Muscle of leg (tissue), 11 donors: Measurements from ENCODE around the gene DDX27. TPM values are rescaled to one million over a fixed set of nuclear protein-coding genes. Genes with fewer than 3 reads are reported as not detected.

Source experiments
- DNase-seq: peaks from one replicate; pipeline ENCODE4 v3.0.0; 2013
- H3K27ac ChIP-seq: one replicate; pipeline ENCODE4 v1.5.1; 2013; ENCODE audit warnings: mild to moderate bottlenecking, low read length, control low read depth
- H3K27me3 ChIP-seq: one replicate; pipeline ENCODE4 v1.6.1; 2013; ENCODE audit warnings: low read length; ENCODE audit not compliant: control insufficient read depth, insufficient read depth
- H3K36me3 ChIP-seq: one replicate; pipeline ENCODE4 v1.6.1; 2013; ENCODE audit warnings: low read length; ENCODE audit not compliant: control insufficient read depth, insufficient read depth
- H3K4me1 ChIP-seq: one replicate; pipeline ENCODE4 v1.6.1; 2013; ENCODE audit warnings: low read length; ENCODE audit not compliant: control insufficient read depth, insufficient read depth
- H3K4me3 ChIP-seq: one replicate; pipeline ENCODE4 v1.5.1; 2013; ENCODE audit warnings: low read length, control low read depth
- H3K9me3 ChIP-seq: replicated peaks from 2 replicates; pipeline ENCODE4 v1.6.1; 2013; ENCODE audit warnings: low read depth, low read length; ENCODE audit not compliant: control insufficient read depth
- WGBS: methylation state at CpG from one replicate; pipeline ENCODE4 v1.1.5; 2013; ENCODE audit warnings: missing lambda C conversion rate; ENCODE audit not compliant: insufficient coverage; 5-methylcytosine and 5-hydroxymethylcytosine counted together
- polyA plus RNA-seq, 8 donors: library from polyadenylated mRNA; unstranded; fragments of 120-200 nt; gene quantifications; one replicate each; pipeline versions ENCODE4 v1.2.1 to v1.2.3, GENCODE V29; 2013; ENCODE audit warnings: inconsistent platforms in 1 of 8, low replicate concordance in 1 of 8; ENCODE audit not compliant: insufficient read length in 8 of 8, insufficient read depth in 1 of 8
- total RNA-seq: library from RNA; stranded (reverse); fragments of 120-200 nt; gene quantifications from one replicate; pipeline ENCODE4 v1.2.4, GENCODE V29; 2013

Gene DDX27
- total and polyA plus RNA-seq, 9 donors = 23.5 to 36.4 (median 31.8) TPM

DNA sequence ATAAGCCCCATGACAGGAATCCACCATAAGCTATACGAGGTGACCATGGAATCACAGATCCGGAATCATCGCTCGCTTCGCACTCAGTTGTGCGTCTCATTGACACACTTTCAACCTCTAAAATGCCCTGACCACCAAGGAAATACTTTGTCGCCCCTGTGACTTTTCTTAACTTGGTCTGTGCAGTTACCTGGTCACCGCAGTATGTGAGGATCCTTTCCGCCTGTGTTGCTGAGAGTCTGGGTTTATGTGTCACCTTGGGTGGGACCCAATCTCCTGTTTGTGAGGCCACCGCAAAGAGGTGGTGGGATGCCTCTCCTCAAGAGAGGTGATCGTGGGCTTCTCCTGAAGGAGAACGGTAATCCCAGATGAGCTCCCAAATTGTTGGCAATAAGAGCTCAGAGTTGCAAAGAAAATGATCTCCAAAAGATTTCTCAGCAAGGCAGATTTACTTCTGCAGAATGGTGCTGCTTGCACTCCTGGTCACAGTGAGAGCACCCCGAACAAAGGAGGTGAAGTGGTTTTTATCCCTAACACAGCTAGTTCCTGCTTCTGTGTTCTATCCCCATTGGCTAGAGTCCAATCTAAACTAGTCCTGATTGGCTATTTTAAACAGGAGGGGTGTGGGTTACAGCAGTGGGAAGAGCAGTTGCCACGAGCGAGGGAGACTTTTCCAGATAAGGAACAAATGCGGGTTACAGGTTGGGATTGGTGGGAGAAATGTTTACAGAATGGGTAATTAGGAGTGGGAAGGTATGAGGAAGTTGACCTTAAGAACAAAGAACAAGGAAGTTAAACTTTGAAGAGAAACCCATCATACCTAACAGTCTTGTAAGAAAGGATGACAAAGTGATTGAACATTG, 67.7 kb downstream of the DDX27 start:
- no peak overlapping the region for H3K27ac ChIP-seq
- no peaks in the 10 kb centered on the region for H3K27me3 ChIP-seq
- WGBS = 98% methylated on average over 9 of the region's 16 CpGs
- peaks cover 48% of the 10 kb centered on the region for H3K9me3 ChIP-seq
- H3K4me1 ChIP-seq = peaks cover 5% of the 10 kb centered on the region
- peaks cover 95% of the 10 kb centered on the region for H3K36me3 ChIP-seq
- H3K4me3 ChIP-seq = no peak overlapping the region
- no peak for DNase-seq

DNA sequence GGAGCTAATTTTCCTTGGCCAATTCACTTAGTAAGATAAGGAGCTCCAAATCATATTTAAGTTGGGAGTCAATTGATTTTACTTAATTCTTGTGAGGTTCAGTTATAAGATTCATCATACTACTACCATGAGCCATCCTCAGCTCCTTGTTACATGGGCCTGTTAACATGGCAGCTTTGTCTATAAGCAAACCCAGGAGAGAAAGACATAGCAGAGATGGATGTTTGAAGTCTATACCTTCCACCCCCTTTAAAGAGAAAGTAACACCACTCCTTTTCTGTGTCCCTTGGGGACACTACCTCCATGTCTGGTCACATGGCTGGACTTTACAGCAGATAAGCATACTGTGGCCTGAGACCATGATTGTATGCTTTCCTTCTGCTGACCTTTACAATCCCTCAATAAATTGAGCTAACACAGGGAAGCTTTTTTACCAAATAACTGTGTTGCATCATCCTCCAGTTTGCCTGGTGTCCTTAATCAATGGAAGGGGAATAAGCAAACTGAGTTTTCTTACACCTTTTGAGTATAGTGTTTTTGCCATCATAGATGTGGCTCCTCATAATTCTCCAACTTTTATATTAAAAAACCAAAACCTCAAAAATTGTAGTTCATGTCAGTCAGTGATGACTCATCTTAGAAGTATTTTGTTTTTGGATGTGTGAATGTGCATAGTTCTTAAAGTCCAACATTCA, 68.5 kb downstream of the DDX27 start:
- no peak for DNase-seq
- Histone ChIP-seq H3K27ac (no peak overlapping the region), H3K36me3 (peaks cover 94% of the 10 kb centered on the region), H3K4me3 (no peak overlapping the region), H3K9me3 (peaks cover 40% of the 10 kb centered on the region), H3K27me3 (no peaks in the 10 kb centered on the region), H3K4me1 (no peaks in the 10 kb centered on the region)

DNA sequence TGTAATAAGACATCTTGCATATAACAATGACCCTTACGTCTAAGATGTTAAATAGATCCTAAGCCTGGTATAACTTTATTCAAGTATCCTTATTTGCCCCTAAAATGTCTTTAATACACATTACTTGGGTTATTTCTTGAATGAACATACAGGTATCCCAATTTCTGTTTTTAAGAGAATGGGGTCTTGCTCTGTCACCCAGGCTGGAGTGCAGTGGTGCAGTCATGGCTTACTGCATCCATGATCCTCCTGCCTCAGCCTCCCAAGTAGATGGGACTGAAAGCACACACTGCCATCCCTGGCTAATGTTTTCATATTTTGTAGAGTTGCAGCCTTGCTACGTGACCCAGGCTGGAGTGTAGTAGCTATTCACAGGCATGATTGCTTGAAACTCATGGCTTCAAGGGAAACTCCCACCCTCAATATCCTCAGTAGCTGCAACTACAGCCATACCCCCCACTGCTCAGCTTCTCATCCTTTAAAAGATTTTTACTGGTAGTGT, 69.1 kb downstream of the DDX27 start:
- Histone ChIP-seq H3K9me3 (peaks cover 34% of the 10 kb centered on the region), H3K4me1 (no peaks in the 10 kb centered on the region), H3K4me3 (no peak overlapping the region), H3K36me3 (peaks cover 91% of the 10 kb centered on the region), H3K27me3 (no peaks in the 10 kb centered on the region), H3K27ac (no peak overlapping the region)
- WGBS = no CpG with 5 or more reads among the region's 2 CpGs
- no peak for DNase-seq

GRCh38 chr20:49288784-49289696, 69.8 kb downstream of the DDX27 start:
- peaks cover 27% of the 10 kb centered on the region for H3K9me3 ChIP-seq
- no peak for DNase-seq
- no peaks in the 10 kb centered on the region for H3K27me3 ChIP-seq
- H3K27ac ChIP-seq = no peak overlapping the region
- no peak overlapping the region for H3K4me3 ChIP-seq
- no peaks in the 10 kb centered on the region for H3K4me1 ChIP-seq
- 88% methylated on average over 2 of the region's 10 CpGs for WGBS
- H3K36me3 ChIP-seq = peaks cover 83% of the 10 kb centered on the region

DNA sequence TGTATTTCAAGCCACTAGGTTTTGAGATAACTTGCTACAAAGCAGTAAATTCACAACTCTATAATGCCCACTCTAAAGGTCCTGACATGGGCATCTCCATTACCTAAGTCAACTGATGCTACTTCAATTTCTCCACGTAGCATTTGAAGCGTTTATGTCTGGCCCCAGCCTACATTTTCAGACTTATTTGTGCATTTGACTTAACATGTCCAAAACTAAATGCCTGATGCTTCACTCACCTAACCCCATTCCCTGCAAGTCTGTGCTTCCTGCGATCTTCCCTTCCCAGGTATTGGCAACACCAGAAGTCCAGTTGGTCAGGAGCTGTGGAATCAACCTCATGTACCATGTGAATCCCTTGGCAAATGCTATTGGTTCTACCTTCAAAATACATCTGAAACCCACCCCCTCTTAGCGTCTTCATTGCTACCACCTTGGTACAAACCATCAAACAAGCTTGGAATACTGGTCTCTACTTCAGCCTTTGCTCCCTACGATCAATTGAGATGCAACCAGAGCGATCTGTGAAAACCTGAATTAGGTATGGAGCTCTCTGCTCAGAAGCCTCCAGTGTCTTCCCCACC, 71.5 kb downstream of the DDX27 start:
- Histone ChIP-seq H3K27me3 (no peaks in the 10 kb centered on the region), H3K4me1 (no peaks in the 10 kb centered on the region), H3K9me3 (peaks cover 18% of the 10 kb centered on the region), H3K27ac (no peak overlapping the region), H3K36me3 (peaks cover 76% of the 10 kb centered on the region), H3K4me3 (no peak overlapping the region)
- DNase-seq = no peak
- 86% methylated on average over 6 of the region's 6 CpGs for WGBS

GRCh38 chr20:49291200-49291599, 72.0 kb downstream of the DDX27 start:
- DNase-seq = no peak
- Histone ChIP-seq H3K36me3 (peaks cover 73% of the 10 kb centered on the region), H3K9me3 (peaks cover 13% of the 10 kb centered on the region), H3K27ac (no peak overlapping the region), H3K27me3 (no peaks in the 10 kb centered on the region), H3K4me3 (no peak overlapping the region), H3K4me1 (no peaks in the 10 kb centered on the region)
- no CpG with 5 or more reads among the region's 1 CpG for WGBS

DNA sequence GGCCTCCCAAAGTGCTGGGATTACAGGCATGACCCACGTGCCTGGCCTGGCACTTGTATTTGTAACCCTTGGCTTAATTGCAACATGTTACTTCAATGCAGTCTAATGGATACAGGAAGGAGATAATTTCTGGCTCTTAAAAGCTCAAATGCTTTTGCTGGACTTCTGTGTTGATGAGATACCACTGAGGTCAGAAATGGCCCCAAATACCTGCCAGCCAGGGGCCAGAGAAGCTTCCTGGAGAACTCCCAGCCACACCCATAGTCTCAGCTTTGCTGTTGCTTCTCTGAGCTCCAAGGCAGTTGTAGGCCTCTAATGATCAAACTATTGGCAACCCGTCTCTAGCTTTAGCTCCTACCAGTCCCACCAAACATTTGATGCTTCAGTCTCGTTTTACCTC, 72.8 kb downstream of the DDX27 start:
- no CpG with 5 or more reads among the region's 3 CpGs for WGBS
- H3K4me1 ChIP-seq = no peaks in the 10 kb centered on the region
- DNase-seq = no peak
- no peak overlapping the region for H3K27ac ChIP-seq
- peaks cover 65% of the 10 kb centered on the region for H3K36me3 ChIP-seq
- peaks cover 5% of the 10 kb centered on the region for H3K9me3 ChIP-seq
- H3K4me3 ChIP-seq = no peak overlapping the region
- no peaks in the 10 kb centered on the region for H3K27me3 ChIP-seq

DNA sequence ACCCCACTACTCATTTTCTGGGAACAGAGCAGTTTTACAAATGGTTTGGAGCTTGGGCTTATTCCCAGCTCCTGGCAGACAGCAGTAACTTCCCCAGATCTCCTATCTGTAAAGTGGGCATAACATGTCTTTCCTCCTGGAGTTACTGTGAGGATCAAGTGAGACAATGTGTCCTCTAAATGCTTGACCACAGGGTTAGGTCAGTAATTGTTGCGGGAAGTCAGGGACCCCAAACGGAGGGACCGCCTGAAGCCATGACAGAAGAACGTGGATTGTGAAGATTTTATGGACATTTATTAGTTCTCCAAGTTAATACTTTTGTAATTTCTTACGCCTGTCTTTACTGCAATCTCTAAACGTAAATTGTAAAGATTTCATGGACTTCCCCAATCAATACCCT, 73.9 kb downstream of the DDX27 start:
- Histone ChIP-seq H3K27ac (no peak overlapping the region), H3K9me3 (no peaks in the 10 kb centered on the region), H3K4me1 (no peaks in the 10 kb centered on the region), H3K36me3 (peaks cover 56% of the 10 kb centered on the region), H3K4me3 (no peak overlapping the region), H3K27me3 (no peaks in the 10 kb centered on the region)
- DNase-seq = no peak
- no CpG with 5 or more reads among the region's 6 CpGs for WGBS
